BJ (cell line): Measurements from ENCODE around the gene MUL1. TPM values are rescaled to one million over a fixed set of nuclear protein-coding genes. Genes with fewer than 3 reads are reported as not detected.

Experiments used
- CTCF ChIA-PET: fragments of 350-600 bp; formaldehyde crosslinking; extraction: SDS; loops from one replicate; lab custom pipeline; 2021; ENCODE audit warnings: antibody characterized with exemption, inconsistent platforms; lab: Yijun Ruan, JAX
- POLR2A ChIA-PET: fragments of 300-600 bp; sonication (Branson Sonifier 250); formaldehyde crosslinking; extraction: SDS; loops from one replicate; lab custom pipeline; 2021; ENCODE audit warnings: antibody characterized with exemption; lab: Charles Lee
- DNase-seq: peaks from one replicate; pipeline ENCODE4 v3.0.0-alpha.2; 2011; ENCODE audit warnings: low read depth
- H3K27me3 ChIP-seq: 2 replicates; pipeline ENCODE4 v1.6.0; 2011; ENCODE audit warnings: low read length; ENCODE audit not compliant: control insufficient read depth, insufficient read depth
- H3K36me3 ChIP-seq: 2 replicates; pipeline ENCODE4 v1.5.1; 2011; ENCODE audit warnings: low read length; ENCODE audit not compliant: control insufficient read depth, insufficient read depth
- H3K4me3 ChIP-seq: 2 replicates; pipeline ENCODE4 v1.5.1; 2011; ENCODE audit warnings: low read depth, mild to moderate bottlenecking, control low read depth, low read length
- polyA plus RNA-seq: library from polyadenylated mRNA; depleted of rRNA; stranded (reverse); fragments of >200 nt; gene quantifications from 2 replicates; pipeline ENCODE4 v1.2.3, GENCODE V29; 2011
- TF ChIP-seq, protein P1 (sequence below): IDR thresholded peaks from 2 replicates; pipeline ENCODE4 v1.5.1; 2011; ENCODE audit warnings: low read depth, mild to moderate bottlenecking, control low read depth, inconsistent platforms, low read length, moderate library complexity; ENCODE audit not compliant: insufficient read depth

Gene MUL1
- polyA plus RNA-seq, 1 experiment = 46.1 TPM

DNA sequence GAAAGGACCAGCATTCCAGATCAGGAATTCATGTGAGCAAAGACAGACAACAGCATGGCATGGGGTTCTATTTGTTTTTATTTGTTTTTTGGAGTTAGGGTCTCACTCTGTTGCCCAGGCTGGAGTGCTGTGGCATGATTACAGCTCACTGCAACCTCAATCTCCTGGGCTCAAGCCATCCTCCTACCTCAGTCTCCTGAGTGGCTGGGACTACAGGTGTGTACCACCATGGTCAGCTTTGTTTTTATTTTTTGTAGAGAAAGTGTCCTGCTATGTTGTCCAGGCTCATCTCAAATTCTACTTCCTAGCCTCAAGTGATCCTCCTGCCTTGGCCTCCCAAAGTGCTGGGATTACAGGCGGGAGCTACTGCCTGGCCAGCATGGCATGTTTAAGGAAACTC is 12.3 kb downstream of the MUL1 start:
- ChIA-PET CTCF (interaction anchor here (0.8 to 8.7 kb wide), 11 partner anchors 11 to 283 kb away, joined by 3 to 111 read pairs (median 8); no protein-coding TSS in a partner anchor), POLR2A (no interaction called here)
- DNase-seq = no peak
- Histone ChIP-seq H3K27me3 (no peaks in the 10 kb centered on the region), H3K36me3 (peaks cover 12% of the 10 kb centered on the region), H3K4me3 (no peak overlapping the region)
- TF ChIP-seq, protein P1, sequence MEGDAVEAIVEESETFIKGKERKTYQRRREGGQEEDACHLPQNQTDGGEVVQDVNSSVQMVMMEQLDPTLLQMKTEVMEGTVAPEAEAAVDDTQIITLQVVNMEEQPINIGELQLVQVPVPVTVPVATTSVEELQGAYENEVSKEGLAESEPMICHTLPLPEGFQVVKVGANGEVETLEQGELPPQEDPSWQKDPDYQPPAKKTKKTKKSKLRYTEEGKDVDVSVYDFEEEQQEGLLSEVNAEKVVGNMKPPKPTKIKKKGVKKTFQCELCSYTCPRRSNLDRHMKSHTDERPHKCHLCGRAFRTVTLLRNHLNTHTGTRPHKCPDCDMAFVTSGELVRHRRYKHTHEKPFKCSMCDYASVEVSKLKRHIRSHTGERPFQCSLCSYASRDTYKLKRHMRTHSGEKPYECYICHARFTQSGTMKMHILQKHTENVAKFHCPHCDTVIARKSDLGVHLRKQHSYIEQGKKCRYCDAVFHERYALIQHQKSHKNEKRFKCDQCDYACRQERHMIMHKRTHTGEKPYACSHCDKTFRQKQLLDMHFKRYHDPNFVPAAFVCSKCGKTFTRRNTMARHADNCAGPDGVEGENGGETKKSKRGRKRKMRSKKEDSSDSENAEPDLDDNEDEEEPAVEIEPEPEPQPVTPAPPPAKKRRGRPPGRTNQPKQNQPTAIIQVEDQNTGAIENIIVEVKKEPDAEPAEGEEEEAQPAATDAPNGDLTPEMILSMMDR = no peak

DNA sequence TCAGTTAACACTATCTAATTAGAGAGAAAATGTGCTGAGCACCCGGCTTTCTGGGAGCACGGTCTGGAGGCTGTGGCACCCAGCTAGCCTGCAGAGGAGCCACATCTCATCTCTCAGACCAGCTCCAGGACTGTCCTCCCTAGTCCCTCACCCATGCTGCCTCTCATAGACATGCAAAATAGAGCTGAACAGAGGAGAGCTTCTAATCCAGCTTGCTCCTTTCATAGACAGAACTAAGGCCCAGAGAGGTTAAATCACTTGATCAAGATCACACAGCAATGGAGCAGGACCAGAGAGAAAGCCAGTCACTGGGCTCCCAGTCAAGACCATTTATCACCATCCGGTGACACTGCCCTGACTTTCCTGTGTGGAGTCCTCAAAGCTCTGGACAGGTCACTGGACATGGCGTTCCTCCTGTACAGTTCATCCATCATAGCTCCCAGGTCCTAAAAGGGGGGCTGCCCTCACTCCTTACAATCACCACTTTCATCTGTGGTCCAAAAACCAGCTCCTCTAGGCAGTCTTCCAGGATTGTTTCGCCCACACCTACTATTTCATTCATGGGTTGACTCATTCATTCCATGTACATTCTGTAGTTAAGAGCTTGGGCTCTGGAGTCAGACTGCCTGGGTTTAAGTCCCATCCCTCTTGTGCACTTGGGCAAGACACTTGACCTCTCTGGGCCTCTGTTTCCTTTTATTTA is 13.2 kb downstream of the MUL1 start:
- peak; percentile 85 for DNase-seq
- TF ChIP-seq, protein P1 = no peak
- CTCF ChIA-PET = interaction anchor here (0.6 to 8.7 kb wide), 40 partner anchors 8 to 302 kb away, joined by 3 to 111 read pairs (median 6); partner anchors contain the start of genes CAMK2N1 and MUL1
- POLR2A ChIA-PET = interaction anchor here (0.5 to 0.6 kb wide), 2 partner anchors 12 to 113 kb away, joined by 3 to 4 read pairs; no protein-coding TSS in a partner anchor
- Histone ChIP-seq H3K27me3 (0 out of 2 replicates have a peak, but pooled peaks cover 2% of the 10 kb centered on the region), H3K36me3 (peaks cover 4% of the 10 kb centered on the region), H3K4me3 (no peak overlapping the region)

DNA sequence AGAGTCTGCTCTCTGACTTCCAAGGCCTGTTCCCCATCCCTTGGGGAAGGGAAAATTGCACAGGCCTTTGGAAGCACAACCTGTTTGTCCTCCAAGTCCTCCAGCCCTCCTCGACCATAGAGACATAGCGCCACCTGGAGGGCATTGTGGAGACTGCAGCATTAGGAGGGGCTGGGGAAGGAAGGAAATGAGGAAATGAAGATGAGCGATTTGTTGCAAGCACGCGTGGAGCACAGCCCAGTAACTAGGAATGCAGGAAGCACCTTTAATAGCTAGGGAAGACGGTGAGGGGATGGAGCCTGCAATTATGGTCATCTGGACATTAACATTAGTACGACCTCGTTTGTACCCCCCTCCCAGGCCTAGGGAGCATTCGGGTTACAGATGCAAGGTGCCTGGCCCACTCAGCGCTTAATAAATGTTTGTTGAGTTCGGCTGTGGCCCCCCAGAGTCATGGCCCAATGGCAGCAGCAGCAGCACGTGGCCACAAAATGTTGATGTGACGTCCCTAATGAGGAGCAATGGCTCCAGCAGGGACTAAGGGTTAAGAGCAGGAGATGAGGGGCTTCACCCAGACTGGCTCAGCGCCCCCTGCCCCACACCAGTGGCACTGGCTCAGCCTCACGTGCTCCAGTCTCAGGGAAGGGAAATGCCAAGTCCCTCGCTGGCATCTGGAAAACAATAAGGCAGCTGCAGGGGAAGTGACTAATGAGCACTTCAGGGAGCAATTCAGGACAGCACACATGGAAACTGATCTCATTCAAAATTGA is 13.9 kb downstream of the MUL1 start:
- ChIA-PET POLR2A (no interaction called here), CTCF (interaction anchor here (0.6 to 8.7 kb wide), 47 partner anchors 8 to 560 kb away, joined by 3 to 111 read pairs (median 4); partner anchors contain the start of genes CAMK2N1 and MUL1)
- H3K27me3 ChIP-seq = peaks cover 2% of the 10 kb centered on the region; the same call in 1 of the 2 replicates
- DNase-seq = peak; percentile 74
- H3K4me3 ChIP-seq = no peak overlapping the region
- H3K36me3 ChIP-seq = no peaks in the 10 kb centered on the region; the same call in 1 of the 2 replicates
- TF ChIP-seq, protein P1 = peak; percentile 96

DNA sequence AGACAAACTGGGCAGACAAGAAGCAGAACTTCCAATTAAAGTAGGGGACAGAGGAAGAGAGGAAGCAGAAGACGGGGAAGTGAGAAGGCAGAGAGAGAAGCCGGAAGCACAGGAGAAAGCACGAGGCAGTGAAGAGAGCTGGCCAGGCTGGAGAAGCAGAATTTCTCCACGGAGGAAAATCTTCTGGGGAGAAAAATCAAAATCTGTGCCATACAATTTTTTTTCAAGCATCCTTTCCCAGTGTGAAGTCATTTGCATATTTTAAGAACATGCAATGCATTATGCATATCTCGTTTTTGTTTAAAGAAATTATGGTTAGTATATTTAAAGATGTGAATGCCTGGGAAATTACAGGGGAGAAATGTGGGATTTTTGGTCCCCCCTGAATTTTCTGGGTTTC is 14.6 kb downstream of the MUL1 start:
- Histone ChIP-seq H3K27me3 (peaks cover 2% of the 10 kb centered on the region), H3K4me3 (no peak overlapping the region), H3K36me3 (no peaks in the 10 kb centered on the region)
- TF ChIP-seq, protein P1 = no peak
- POLR2A ChIA-PET = no interaction called here
- DNase-seq = no peak
- CTCF ChIA-PET = interaction anchor here (0.7 to 8.7 kb wide), 31 partner anchors 7 to 560 kb away, joined by 3 to 111 read pairs (median 6); partner anchors contain the start of genes CAMK2N1 and MUL1
